Right ventricle myocardium inferior (tissue), 1 donor: ENCODE data around the gene CEP120. TPM values are rescaled to one million over a fixed set of nuclear protein-coding genes. Genes with fewer than 3 reads are reported as not detected.
"Not testable (repeated sequence)": the region's sequence is repeated elsewhere in the genome, so short reads cannot be mapped to it uniquely, and the experiment has no call there.

ENCODE experiments used
- ATAC-seq: fragments of 200-7000 bp; cut with Tn5 transposase; one replicate; pipeline ENCODE4 v1.9.1; 2020; ENCODE audit warnings: mild to moderate bottlenecking, moderate library complexity
- DNase-seq: peaks from one replicate; pipeline ENCODE4 v3.0.0; 2021; ENCODE audit errors: missing footprints
- intact Hi-C: fragments of 100-400 bp; cut with DNase I; formaldehyde crosslinking; loops from one replicate; pipeline ENCODE4 v1.11.0; 2022
- long read RNA-seq: library from polyadenylated mRNA; unstranded; transcript quantifications from one replicate; pipeline ENCODE4 v2.0.0, GENCODE V29; 2021
- total RNA-seq: library from RNA; stranded (reverse); fragmentation: NEBNext Ultra II Directional; extraction: Animal tissue kit (Norgen Biotek cat#: 25700); gene quantifications from one replicate; pipeline ENCODE4 v1.2.1, GENCODE V29; 2021
- donor health status: DM: no; HTN: yes; CAD: no; lungs with severe emphysema.

The CEP120 gene
- 12.0 TPM for total RNA-seq
- long read RNA-seq, full-length matches to known transcripts = 8 of 11 reads
- long read RNA-seq, partial matches to known transcripts = 0 of 11 reads
- long read RNA-seq, other reads (novel, unspliced or antisense) = 3 of 11 reads

GRCh38 chr5:123423278-123424149 is at the start of gene CEP120:
CEP120 (minus strand) TSS chr5:123423403; CDS start chr5:123422998, 405 bp downstream.
- intact Hi-C loops = loop anchor here (1.0 to 2.0 kb wide), 2 partner anchors 89 to 187 kb away; partner anchors contain the start of gene CSNK1G3
- DNase-seq (peak; percentile 100), ATAC-seq (peak; percentile 100)

GRCh38 chr5:123472150-123472924 is 49.1 kb upstream of the CEP120 start:
- ATAC-seq (peak; percentile 50), DNase-seq (no peak)
- intact Hi-C loops = no loop called here

- intact Hi-C loops = no loop called here
- ATAC-seq = no peak
- no peak for DNase-seq
These were observed 48.2 kb upstream of the CEP120 start for GRCh38 chr5:123471385-123471784.

- DNase-seq, intact Hi-C loops, ATAC-seq: not testable (repeated sequence)
These were observed 43.6 kb upstream of the CEP120 start for GRCh38 chr5:123466839-123467238.

GRCh38 chr5:123460296-123460729 is 37.1 kb upstream of the CEP120 start:
- no peak for DNase-seq
- intact Hi-C loops = no loop called here
- no peak for ATAC-seq

GRCh38 chr5:123458994-123459393 is 35.8 kb upstream of the CEP120 start:
- intact Hi-C loops, ATAC-seq, DNase-seq: not testable (repeated sequence)

GRCh38 chr5:123456242-123456641 is 33.0 kb upstream of the CEP120 start:
- DNase-seq (no peak), ATAC-seq (no peak)
- intact Hi-C loops = no loop called here

- DNase-seq (no peak), ATAC-seq (no peak)
- intact Hi-C loops = no loop called here
These were observed 32.4 kb upstream of the CEP120 start for GRCh38 chr5:123455640-123456039.

GRCh38 chr5:123455095-123455494 is 31.9 kb upstream of the CEP120 start:
- ATAC-seq (no peak), DNase-seq (no peak)
- intact Hi-C loops = no loop called here

GRCh38 chr5:123454259-123454911 is 31.2 kb upstream of the CEP120 start:
- no peak for ATAC-seq
- DNase-seq = no peak

GRCh38 chr5:123452401-123452800 is 29.2 kb upstream of the CEP120 start:
- intact Hi-C loops = no loop called here
- ATAC-seq (no peak), DNase-seq (no peak)

More at GRCh38 chr5:123454259-123454911, 31.2 kb upstream of the CEP120 start:
- intact Hi-C loops = no loop called here

- ATAC-seq (no peak), DNase-seq (no peak)
- intact Hi-C loops = no loop called here
These were observed 27.8 kb upstream of the CEP120 start for GRCh38 chr5:123451047-123451446.

- intact Hi-C loops = no loop called here
- DNase-seq (no peak), ATAC-seq (no peak)
These were observed 27.4 kb upstream of the CEP120 start for GRCh38 chr5:123450640-123451039.

- intact Hi-C loops = no loop called here
- DNase-seq (no peak), ATAC-seq (no peak)
These were observed 26.9 kb upstream of the CEP120 start for GRCh38 chr5:123450114-123450513.

- intact Hi-C loops = no loop called here
- DNase-seq (no peak), ATAC-seq (no peak)
These were observed 26.3 kb upstream of the CEP120 start for GRCh38 chr5:123449424-123449974.

- intact Hi-C loops = no loop called here
- DNase-seq (no peak), ATAC-seq (no peak)
These were observed 25.5 kb upstream of the CEP120 start for GRCh38 chr5:123448743-123449142.

- ATAC-seq = no peak
- intact Hi-C loops = no loop called here
These were observed 24.9 kb upstream of the CEP120 start for GRCh38 chr5:123448017-123448617.

GRCh38 chr5:123444016-123444415 is 20.8 kb upstream of the CEP120 start:
- intact Hi-C loops = no loop called here
- DNase-seq (no peak), ATAC-seq (no peak)

More at GRCh38 chr5:123448017-123448617, 24.9 kb upstream of the CEP120 start:
- no peak for DNase-seq
